Fibroblast of peridontal ligament (primary cell): ENCODE data around the gene DEPDC7.
"Not testable (repeated sequence)": the region's sequence is repeated elsewhere in the genome, so short reads cannot be mapped to it uniquely, and the experiment has no call there.

Experiments used
- DNase-seq: peaks from one replicate; pipeline ENCODE4 v3.0.0-alpha.2; 2010; ENCODE audit errors: extremely low read depth

Gene DEPDC7

GRCh38 chr11:33025339-33025722 lies 9.7 kb downstream of the DEPDC7 start:
- DNase-seq, result no peak

- DNase-seq, result peak; percentile 11
Observed at GRCh38 chr11:33027233-33027632, 11.6 kb downstream of the DEPDC7 start.

GRCh38 chr11:33027846-33028536 lies 12.3 kb downstream of the DEPDC7 start:
- peak; percentile 26 for DNase-seq

GRCh38 chr11:33028537-33028914 lies 12.8 kb downstream of the DEPDC7 start:
- DNase-seq, result no peak

GRCh38 chr11:33029218-33029617 lies 13.5 kb downstream of the DEPDC7 start:
- not testable (repeated sequence) for DNase-seq

- DNase-seq, result no peak
Observed at GRCh38 chr11:33033493-33033892, 17.8 kb downstream of the DEPDC7 start.

GRCh38 chr11:33035011-33035410 lies 19.3 kb downstream of the DEPDC7 start:
- DNase-seq, result no peak

GRCh38 chr11:33039274-33040032 lies 23.8 kb downstream of the DEPDC7 start, which contains the start of gene TCP11L1:
Gene TCP11L1, plus strand, starts transcription at chr11:33039572. Its CDS starts 4,202 bp downstream, at chr11:33043774.
- peak; percentile 92 for DNase-seq

- peak; percentile 47 for DNase-seq
Observed at GRCh38 chr11:33040033-33040861, 24.6 kb downstream of the DEPDC7 start.

GRCh38 chr11:33040862-33041453 lies 25.3 kb downstream of the DEPDC7 start:
- no peak for DNase-seq

- no peak for DNase-seq
Observed at GRCh38 chr11:33043221-33043830, 27.6 kb downstream of the DEPDC7 start.

- no peak for DNase-seq
Observed at GRCh38 chr11:33044285-33044756, 28.6 kb downstream of the DEPDC7 start.

GRCh38 chr11:33045551-33046255 lies 30.0 kb downstream of the DEPDC7 start:
- DNase-seq, result no peak

- not testable (repeated sequence) for DNase-seq
Observed at GRCh38 chr11:33048701-33049100, 33.0 kb downstream of the DEPDC7 start.

GRCh38 chr11:33049565-33050408 lies 34.1 kb downstream of the DEPDC7 start:
- not testable (repeated sequence) for DNase-seq

GRCh38 chr11:33052231-33052630 lies 36.6 kb downstream of the DEPDC7 start:
- DNase-seq, result no peak

- DNase-seq, result no peak
Observed at GRCh38 chr11:33055375-33055774, 39.7 kb downstream of the DEPDC7 start.

- no peak for DNase-seq
Observed at GRCh38 chr11:33057284-33057683, 41.6 kb downstream of the DEPDC7 start.

- DNase-seq, result no peak
Observed at GRCh38 chr11:33059331-33060007, 43.8 kb downstream of the DEPDC7 start.
